ENCODE data around the gene PPIA.

PPIA gene
- total RNA-seq, result 407 to 571 reads per million in 2 donors

DNA sequence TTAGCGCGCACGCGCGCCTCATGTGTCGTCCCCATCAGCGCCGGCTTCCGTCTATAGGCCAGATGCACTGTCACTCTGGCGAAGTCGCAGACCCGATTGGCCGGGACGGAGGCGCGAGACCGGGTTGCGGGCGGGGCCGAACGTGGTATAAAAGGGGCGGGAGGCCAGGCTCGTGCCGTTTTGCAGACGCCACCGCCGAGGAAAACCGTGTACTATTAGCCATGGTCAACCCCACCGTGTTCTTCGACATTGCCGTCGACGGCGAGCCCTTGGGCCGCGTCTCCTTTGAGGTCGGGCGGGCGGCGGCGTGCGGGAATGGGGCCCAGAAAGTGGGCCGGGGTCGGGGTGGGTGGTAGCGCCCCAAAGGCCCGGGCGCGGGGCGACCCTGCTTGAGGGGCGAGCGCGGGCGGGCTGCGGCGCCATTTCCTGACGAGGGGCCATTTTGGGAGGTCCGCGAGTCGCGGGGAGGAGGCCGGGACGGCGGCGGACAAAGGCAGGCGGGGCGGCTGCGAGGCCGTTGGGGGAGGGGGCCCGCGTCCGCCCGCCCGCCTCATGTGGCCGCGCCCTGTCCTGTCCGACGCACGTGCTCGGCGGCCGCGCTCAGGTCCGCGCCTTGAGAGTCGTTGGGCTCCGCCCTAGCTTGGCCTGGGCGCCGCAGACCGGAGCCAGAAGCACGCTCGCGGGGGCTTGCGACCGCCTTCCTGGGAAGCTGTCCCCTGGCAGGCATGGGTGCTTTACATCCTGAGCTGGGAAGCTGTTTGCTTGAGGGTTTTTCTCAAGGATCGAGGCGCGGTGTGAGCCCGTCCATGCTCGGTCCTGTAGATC, at the start of gene PPIA:
Gene PPIA, plus strand, starts transcription at position 178 of the 825 bp plus-strand sequence. Its CDS starts 44 bp downstream, at position 222.
- peak; percentile 97 for DNase-seq

- peak; percentile 90 for DNase-seq
These were observed 48.2 kb upstream of the PPIA start, which contains the start of gene ZMIZ2 for GRCh38 chr7:44748045-44748947. Gene ZMIZ2, plus strand, starts transcription at chr7:44748847. Its CDS starts 7,403 bp downstream, at chr7:44756250.

DNA sequence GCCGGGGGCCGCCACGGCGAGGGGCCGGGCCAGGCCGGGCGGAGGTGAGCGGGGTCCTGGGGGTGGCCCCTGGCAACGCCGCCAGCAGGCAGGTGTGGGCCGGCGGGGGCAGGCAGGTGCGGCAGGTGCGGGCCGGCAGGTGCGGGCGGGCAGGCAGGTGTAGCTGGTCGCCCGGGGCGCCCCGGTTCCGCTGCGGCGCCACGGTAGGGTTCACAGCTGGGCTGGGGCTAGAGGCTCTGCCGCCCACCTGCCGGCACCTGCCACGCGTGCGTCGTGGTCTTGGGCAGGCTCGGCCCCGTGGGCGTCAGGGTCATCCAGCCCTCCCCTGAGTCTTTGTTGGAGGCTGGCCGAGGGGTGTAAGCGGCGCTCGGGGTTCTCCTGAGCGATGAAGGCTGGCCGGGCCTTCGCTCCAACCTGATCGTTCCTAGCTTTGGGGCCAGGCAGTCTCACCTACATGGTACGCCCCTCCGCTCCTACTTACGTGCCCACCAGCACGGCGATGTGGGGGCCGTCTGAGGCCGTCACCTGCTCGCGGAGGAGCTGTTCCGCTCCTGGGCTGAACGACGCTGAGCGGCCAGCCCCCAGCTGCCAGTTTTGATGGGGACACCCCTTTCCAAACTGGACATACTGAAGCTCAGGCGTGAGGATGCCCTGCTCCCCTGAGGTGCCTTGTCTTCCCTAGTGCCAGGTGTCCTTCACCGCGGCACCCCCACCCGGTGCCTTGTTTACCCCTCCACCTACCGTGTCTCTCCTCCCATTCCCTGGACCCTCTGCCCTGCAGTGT, 47.3 kb upstream of the PPIA start:
- no peak for DNase-seq

DNA sequence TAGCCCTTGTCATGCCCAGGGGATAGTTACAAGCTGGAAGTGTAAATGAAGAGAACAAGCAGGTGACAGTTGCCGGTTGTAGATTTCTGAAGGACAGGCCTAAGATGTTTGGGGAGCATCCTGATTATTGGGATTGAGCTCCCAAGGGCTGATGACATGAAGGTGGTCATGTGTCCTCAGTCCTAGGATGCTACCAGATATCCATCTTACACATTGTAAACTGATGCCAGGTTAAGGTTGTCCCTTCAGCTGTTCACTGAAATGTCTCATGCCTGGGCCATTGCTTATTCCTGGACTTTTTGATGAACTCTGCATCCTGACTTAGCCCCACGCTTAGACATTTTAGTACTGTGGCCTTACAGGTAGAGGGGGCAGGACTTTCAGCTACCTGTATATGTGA, 46.5 kb upstream of the PPIA start:
- no peak for DNase-seq

GRCh38 chr7:44750424-44750823, 46.1 kb upstream of the PPIA start:
- DNase-seq, result no peak

DNA sequence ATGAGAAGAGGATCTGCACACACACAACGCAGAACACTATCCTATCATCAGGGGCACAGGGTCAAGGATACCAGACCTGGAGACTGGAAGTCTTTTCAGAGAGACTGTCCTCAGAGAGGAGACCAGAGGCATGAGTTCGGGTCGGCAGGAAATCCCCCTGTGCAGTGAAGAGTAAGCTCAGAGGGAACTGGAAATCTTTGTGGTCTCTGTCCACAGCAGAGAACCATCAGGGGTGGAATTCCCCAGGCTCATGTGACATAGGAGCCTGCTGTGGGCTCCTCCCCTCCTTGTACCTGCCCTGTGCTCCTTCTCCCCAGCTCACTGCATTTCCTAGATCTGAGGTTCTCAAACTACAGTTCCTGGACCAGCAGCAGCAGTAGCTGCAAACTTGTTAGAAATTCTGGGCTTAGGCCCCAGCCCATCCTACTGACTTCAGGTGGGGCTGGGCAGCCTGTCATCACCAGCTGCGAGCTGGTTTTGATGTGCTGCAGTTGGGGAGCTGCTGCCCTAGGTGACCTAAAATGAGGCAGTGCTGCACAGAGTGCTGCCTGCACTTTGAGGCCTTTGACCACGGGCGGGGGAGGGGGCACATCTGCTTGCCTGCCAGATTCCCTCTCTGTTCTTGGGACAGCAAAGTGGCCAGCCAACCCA, 45.4 kb upstream of the PPIA start:
- peak; percentile 45 for DNase-seq

- DNase-seq, result no peak
These were observed 43.7 kb upstream of the PPIA start for GRCh38 chr7:44752822-44753221.

GRCh38 chr7:44754802-44755697, 41.4 kb upstream of the PPIA start:
- DNase-seq, result no peak

GRCh38 chr7:44755698-44756627, 40.5 kb upstream of the PPIA start:
- no peak for DNase-seq

DNA sequence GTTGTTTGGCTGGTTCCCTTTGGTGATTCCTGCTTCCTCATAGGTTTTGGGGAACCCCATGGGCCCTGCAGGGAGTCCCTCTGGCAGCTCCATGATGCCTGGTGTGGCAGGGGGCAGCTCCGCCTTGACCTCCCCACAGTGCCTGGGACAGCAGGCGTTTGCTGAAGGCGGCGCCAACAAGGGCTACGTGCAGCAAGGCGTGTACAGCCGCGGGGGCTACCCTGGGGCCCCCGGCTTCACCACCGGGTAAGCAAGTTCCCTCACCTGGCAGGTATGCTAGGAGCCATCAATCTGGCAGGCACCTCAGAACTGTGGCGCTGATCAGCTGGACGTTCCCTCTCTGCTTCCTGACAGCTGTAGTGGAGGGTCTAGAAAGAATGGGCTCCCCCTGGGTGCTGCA, 39.6 kb upstream of the PPIA start:
- DNase-seq, result no peak

- no peak for DNase-seq
These were observed 39.2 kb upstream of the PPIA start for GRCh38 chr7:44757311-44757710.

DNA sequence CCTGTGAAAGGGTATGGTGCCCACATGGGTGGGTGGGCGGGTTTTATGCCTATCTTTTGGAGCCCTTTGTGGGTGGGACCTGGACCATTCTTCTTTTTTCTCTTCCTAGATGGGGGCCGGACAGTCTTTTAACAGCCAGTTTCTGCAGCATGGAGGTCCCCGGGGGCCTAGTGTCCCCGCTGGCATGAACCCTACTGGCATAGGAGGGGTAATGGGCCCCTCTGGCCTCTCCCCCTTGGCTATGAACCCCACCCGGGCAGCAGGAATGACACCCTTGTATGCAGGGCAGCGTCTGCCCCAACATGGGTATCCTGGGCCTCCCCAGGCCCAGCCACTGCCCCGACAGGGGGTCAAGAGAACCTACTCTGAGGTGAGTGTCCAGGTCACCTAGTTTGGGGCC, 38.7 kb upstream of the PPIA start:
- DNase-seq, result no peak

DNA sequence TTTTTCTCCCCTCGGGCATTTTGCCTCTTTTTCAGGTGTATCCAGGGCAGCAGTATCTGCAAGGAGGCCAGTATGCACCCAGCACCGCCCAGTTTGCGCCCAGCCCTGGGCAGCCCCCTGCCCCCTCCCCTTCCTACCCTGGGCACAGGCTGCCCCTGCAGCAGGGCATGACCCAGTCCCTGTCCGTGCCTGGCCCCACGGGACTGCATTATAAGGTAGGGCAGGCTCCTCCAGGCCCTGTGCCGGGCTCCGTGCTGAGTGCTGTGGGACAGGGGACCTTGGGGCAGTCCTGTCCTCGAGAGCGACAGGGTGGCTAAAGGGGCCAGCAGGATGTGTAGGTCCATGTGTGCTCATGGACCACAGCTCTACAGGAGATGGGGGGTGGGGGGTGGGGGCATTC, 37.2 kb upstream of the PPIA start:
- no peak for DNase-seq

DNA sequence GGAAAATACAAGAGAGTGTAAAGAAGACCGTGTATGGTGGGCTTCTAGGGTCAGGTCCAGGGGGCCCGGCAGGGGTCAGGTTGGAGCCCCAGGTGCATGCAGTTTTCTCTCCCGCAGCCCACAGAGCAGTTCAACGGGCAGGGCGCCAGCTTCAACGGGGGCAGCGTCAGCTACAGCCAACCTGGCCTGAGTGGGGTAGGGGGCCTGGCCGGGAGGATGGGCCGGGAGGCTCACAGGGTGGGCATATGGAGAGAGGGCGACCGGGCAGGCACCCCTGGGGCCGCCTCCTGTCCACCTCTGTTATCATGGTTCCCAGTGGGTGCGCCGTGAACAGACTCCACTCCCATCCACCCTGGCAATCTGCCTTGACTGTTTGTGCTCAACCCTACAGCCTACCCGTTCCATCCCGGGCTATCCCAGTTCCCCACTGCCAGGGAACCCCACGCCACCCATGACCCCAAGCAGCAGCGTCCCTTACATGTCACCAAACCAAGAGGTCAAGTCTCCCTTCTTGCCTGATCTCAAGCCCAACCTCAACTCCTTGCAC, 36.4 kb upstream of the PPIA start:
- DNase-seq, result no peak

DNA sequence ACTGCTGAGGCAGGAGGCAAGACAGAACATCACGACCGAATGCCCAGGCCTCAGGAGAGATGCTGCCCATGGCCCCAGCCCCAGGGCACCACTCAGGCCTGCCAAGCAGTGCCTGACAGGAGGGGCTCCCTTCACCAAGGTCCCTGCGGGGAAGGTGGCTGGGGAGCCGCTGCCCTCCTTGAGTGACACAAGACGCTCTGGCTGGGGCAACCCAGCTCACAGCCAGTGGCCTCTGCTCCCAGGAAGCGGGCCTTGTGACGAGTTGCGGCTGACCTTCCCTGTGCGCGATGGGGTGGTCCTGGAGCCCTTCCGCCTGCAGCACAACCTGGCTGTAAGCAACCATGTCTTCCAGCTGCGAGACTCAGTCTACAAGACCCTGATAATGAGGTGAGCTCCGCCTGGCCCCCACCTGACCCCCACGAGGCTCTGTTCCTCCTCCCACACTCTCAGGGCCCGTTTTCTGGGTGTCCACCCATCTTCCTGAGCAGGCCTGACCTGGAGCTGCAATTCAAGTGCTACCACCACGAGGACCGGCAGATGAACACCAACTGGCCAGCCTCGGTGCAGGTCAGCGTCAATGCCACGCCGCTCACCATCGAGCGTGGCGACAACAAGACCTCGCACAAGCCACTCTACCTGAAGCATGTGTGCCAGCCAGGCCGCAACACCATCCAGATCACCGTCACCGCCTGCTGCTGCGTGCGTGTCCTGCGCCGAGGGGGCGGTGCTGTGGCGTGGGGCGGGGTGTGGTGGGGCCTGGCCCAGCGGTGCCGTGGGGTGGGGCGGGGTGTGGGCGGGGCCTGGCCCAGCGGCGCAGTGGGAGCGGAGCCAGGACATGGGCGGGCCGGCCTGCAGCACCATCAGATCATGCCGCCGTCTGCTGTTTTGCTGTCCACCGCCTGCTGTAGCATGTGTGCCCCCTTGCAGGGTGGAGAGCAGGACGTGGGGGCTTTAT, 35.0 kb upstream of the PPIA start:
- no peak for DNase-seq

GRCh38 chr7:44762300-44762699, 34.2 kb upstream of the PPIA start:
- no peak for DNase-seq

DNA sequence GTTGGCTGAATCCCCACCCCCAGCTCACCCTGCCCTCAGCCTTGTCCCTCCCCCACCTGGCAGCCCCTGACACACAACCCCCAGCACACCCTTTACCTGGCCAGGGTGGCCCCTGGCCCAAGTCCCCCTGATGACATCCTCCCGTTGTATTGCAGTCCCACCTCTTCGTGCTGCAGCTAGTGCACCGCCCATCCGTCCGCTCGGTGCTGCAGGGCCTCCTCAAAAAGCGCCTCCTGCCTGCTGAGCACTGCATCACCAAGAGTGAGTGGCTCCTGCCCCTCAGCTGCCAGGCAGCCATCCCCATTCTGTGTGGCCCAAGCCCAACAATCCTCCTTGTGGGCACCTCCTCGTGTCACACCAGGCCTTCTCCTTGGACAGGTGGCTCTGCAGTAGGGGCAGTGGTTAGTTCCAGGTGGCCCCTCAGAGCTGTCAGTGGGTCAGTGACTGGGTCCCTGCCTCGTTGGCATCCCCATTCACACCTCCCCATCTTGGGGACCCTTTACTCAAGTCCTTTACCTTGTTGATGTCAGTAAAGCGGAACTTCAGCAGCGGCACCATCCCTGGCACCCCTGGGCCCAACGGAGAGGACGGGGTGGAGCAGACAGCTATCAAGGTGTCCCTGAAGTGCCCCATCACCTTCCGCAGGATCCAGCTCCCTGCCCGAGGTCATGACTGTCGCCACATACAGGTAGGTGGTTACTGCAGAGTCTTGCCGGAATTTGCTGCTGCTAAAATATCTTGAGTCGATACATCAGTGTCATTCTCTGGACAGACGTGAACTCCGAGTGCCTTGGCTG, 33.6 kb upstream of the PPIA start:
- no peak for DNase-seq

DNA sequence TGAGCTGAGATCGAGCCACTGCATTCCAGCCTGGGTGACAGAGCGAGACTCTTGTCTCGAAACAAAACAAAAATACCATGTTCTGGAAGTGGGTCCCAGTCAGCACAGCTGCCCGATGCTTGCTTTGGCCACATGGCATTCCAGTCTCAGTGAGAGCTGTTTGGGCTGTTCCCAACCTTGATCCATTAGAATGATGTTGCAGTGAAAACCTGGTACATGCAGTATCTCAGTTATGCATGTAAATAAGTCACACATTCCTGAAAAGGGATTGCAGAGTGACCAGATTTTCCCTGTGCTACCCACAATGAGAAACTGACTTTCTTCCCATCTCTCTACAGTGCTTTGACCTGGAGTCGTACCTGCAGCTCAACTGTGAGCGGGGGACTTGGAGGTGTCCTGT, 32.4 kb upstream of the PPIA start:
- no peak for DNase-seq

Measured in T-helper 9 cell (primary cell).